Epithelial cell of esophagus (primary cell): ENCODE results near the gene WDR54.
"Not testable (repeated sequence)": the region's sequence is repeated elsewhere in the genome, so short reads cannot be mapped to it uniquely, and the experiment has no call there.

Source experiments
- DNase-seq: peaks from one replicate; pipeline ENCODE4 v3.0.0; 2010; ENCODE audit warnings: low read depth
- H3K4me3 ChIP-seq: 2 replicates; pipeline ENCODE4 v1.5.1; 2011; ENCODE audit warnings: mild to moderate bottlenecking, low read length, control low read depth
- TF ChIP-seq, protein P1 (sequence below): IDR thresholded peaks from 2 replicates; pipeline ENCODE4 v1.5.1; 2011; ENCODE audit warnings: low read depth, mild to moderate bottlenecking, low read length, control low read depth, inconsistent platforms; ENCODE audit not compliant: insufficient read depth; ENCODE audit errors: missing control alignments

The WDR54 gene

DNA sequence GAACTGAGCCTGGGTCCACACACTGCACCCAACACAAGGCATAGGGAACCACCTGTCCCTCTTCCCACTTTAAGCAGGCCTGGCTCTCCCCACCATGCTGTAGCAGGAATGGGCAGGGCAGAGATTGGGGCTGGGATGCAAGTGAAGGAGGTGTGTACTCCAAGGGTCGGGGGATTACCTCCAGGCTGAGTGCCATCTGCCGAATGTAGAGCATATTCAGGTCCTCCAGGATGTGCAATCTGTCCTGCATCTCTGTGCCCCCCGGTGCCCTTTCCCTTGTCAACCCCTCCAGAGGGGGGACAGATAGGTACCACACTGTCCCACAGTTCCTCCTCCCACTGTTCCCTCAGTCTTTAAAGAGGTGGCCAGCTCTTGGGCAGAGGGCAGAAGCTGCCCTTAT lies 17.8 kb downstream of the WDR54 start:
- no peak for DNase-seq
- TF ChIP-seq, protein P1, sequence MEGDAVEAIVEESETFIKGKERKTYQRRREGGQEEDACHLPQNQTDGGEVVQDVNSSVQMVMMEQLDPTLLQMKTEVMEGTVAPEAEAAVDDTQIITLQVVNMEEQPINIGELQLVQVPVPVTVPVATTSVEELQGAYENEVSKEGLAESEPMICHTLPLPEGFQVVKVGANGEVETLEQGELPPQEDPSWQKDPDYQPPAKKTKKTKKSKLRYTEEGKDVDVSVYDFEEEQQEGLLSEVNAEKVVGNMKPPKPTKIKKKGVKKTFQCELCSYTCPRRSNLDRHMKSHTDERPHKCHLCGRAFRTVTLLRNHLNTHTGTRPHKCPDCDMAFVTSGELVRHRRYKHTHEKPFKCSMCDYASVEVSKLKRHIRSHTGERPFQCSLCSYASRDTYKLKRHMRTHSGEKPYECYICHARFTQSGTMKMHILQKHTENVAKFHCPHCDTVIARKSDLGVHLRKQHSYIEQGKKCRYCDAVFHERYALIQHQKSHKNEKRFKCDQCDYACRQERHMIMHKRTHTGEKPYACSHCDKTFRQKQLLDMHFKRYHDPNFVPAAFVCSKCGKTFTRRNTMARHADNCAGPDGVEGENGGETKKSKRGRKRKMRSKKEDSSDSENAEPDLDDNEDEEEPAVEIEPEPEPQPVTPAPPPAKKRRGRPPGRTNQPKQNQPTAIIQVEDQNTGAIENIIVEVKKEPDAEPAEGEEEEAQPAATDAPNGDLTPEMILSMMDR: no peak
- H3K4me3 ChIP-seq: peak overlapping the region; percentile 72

DNA sequence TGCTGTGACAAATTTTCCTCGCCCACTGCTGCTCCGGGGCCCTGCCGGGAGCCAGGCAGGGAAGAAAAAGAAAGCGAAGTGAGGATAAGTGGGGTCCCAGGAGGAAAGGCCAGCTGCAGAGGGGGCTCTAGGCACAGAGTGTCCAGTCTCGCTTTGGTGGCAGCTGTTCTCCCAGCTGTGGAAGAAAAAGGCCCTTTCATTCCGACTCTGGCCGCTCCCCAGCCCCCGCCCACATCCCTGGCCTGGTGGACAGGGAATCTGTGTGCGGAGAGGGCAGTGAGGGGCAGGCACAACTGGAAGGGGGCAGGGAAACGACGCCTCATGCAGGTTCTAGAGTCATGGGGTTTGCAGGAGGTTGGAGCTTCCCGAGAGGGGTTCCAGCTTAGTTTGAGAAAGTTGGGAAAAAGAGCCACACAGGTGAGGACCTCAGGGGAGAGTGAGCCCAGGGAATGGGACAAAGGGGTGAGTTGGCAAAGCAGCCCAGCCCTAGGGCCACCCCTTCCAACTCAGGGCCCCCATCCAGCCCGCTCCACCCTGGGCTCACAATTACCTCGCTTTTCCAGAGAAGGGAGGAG lies 18.4 kb downstream of the WDR54 start:
- H3K4me3 ChIP-seq: peak overlapping the region; percentile 72
- TF ChIP-seq, protein P1: no peak
- DNase-seq: no peak

DNA sequence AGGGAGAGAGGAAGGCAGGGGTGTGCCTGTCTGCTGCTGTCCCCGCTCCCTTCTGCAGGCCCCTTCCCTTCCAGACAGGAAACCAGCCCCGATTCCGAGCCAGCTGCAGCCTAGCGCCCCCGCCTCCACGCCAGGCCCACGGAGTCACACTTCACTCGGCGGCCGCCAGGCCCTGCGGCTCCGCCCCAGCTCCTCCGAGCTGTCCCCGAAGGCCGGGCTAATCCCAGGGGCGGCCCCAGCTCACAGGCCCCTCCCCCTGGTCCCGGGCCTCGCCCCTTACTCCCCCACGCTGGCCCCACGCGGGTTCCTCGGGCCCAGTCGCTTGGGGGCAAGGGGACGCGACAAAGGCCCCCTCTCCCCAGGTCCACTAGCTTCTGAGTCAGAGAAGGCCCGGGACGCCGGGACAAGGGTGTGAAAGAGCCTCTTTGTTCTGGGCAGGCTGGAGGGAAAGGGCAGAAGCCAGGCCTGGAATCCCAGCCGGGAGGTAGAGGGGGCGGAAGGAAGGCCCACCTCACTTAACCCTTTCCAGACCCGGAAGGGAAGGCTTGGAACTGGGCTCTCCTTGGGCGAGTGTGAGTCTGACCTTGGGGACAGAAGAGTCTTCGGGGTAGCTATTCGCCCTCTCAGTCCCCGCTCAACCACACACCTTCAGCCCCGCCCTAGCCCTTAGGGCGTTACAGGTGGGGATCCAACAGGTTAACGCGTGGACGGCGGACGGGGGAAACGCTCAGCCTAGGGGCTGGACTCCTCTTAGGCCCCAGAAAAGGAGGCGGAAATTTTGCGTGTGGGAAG lies 19.0 kb downstream of the WDR54 start:
- DNase-seq: peak; percentile 78
- TF ChIP-seq, protein P1: no peak
- H3K4me3 ChIP-seq: peak overlapping the region; percentile 72

DNA sequence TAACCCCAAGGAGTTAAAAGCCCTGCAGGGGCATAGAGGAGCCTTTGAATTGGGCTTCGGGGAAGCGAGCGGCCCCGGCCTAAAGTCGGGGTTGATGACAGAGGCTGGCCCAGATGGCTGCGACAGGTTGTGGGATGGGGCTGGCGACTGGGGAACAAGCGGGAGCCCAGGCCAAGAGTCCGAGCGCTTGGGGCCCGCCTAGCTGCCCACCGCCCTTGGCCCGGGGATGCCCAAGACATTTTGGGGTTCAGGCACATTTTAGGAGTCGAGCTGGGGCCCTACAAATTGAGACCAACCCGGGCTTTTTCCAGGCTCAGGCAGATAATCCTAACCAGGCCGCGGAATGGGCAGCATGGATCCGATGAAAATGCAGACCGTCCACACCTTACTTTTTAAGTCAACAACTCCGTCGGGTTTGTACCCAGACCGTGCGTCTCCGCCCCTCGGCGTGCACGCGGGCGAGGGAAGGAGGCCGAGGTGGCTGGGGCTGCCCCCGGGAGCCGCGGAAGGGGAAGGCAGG lies 19.7 kb downstream of the WDR54 start:
- H3K4me3 ChIP-seq: peak overlapping the region; percentile 72
- no peak for DNase-seq
- TF ChIP-seq, protein P1: no peak

DNA sequence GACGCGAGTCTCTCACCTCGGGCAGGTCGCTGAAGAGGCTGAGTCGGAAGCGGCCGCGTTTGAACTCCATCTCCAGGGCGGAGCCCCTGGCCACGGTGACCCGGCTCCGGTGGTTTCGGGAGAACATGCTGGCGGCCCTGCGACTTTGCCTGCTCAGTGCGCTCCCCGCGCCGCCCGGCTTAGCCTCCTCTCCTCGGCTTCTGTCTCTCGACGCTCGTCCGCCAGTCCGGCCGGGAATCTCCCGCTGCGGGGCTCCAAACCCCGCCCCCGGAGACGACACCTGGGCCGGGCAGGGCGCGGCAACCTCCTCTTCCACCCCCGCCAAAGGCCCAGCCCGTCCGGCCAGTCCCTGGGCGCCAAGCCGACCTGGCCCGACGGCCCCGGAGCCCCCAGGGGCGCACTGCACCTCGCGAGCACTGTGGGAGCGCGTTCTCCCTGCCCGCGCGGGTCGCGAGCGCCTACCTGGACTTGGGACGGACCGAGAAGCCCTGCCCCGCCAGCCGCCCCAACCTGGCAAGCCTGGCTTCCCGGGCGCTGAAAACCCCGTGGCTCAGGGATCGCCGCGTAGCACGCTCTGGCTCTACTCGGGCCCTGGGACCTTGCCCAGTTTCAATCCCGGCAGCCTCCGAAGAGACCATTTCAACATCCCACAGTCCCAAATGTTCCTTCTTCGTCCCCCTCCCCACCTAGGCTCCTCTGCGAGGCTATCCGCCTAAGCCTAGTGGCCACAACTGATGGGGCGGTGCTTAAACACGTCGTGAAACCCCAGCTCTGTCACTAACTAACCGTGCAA lies 20.4 kb downstream of the WDR54 start, which contains the start of gene RTKN:
TSS of gene RTKN (minus strand) at position 248 of the 793 bp plus-strand sequence. CDS start at position 127, 121 bp downstream.
- peak; percentile 84 for DNase-seq
- TF ChIP-seq, protein P1: no peak
- peak within 1 kb of the TSS; percentile 72 for H3K4me3 ChIP-seq

DNA sequence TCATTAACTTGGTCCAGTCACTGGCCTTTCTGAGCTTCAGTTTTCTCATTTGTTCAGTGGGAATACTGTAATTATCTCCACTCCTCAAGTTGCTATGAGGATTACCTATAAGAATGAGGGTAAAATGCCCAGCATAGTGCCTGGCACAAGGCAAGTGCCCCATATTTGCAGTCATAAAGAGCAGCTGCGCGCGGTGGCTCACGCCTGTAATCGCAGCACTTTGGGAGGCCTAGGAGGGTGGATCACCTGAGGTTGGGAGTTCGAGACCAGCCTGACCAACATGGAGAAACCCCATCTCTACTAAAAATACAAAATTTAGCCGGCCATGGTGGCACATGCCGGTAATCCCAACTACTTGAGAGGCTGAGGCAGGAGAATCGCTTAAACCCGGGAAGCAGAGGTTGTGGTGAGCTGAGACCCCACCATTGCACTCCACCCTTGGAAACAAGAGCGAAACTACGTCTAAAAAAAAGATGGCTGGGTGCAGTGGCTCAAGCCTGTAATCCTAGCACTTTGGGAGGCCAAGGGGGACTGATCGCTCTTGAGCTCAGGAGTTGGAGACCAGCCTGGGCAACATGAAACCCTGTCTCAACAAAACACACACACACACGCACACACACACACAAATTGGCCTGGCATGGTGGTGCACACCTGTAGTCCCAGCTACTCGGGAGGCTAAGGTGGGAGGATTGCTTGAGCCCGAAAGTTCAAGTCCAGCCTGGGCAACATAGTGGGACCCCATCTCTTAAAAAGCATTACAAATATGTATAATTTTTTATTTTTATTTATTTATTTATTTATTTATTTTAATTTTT lies 21.2 kb downstream of the WDR54 start:
- peak overlapping the region; percentile 72 for H3K4me3 ChIP-seq

More for the DNA sequence above, 21.2 kb downstream of the WDR54 start:
- not testable (repeated sequence) for DNase-seq
